Suprapubic skin (tissue), 4 donors: Measurements from ENCODE around the gene ZBTB20. TPM values are rescaled to one million over a fixed set of nuclear protein-coding genes. Genes with fewer than 3 reads are reported as not detected.

Experiments
- DNase-seq, 2 donors: peaks; one replicate each; pipeline ENCODE4 v3.0.0-alpha.2; 2019; ENCODE audit warnings: low spot score in 2 of 2
- H3K27ac ChIP-seq: fragments of 200-600 bp; sonication (generic); one replicate; pipeline ENCODE4 v1.5.1; 2019
- H3K27me3 ChIP-seq: fragments of 200-600 bp; sonication (generic); one replicate; pipeline ENCODE4 v1.5.1; 2019
- H3K36me3 ChIP-seq: fragments of 200-600 bp; sonication (generic); one replicate; pipeline ENCODE4 v1.5.1; 2019
- H3K4me1 ChIP-seq: fragments of 200-600 bp; sonication (generic); one replicate; pipeline ENCODE4 v1.5.1; 2019
- H3K4me3 ChIP-seq: fragments of 200-600 bp; sonication (generic); one replicate; pipeline ENCODE4 v1.5.1; 2019; ENCODE audit warnings: mild to moderate bottlenecking
- H3K9me3 ChIP-seq: fragments of 200-600 bp; sonication (generic); one replicate; pipeline ENCODE4 v1.5.1; 2019
- EP300 ChIP-seq: sonication (generic); formaldehyde crosslinking; IDR thresholded peaks from one replicate; pipeline ENCODE4 v1.6.1; 2017; ENCODE audit warnings: antibody characterized with exemption
- POLR2A ChIP-seq, 2 donors: fragments of 450-650 bp; IDR thresholded peaks; one replicate each; pipeline ENCODE4 v1.6.1; 2017; ENCODE audit warnings: antibody characterized with exemption in 2 of 2, mild to moderate bottlenecking in 2 of 2, moderate library complexity in 2 of 2
- POLR2AphosphoS5 ChIP-seq, 3 donors: sonication (generic); formaldehyde crosslinking; IDR thresholded peaks; one replicate each; pipeline ENCODE4 v1.6.1; 2017; ENCODE audit warnings: antibody characterized with exemption in 3 of 3
- WGBS: methylation state at CpG from one replicate; pipeline ENCODE4 v1.1.5; 2018; 5-methylcytosine and 5-hydroxymethylcytosine counted together
- total RNA-seq, 4 donors: library from RNA; depleted of rRNA; stranded (reverse); fragments of >200 nt; gene quantifications; one replicate each; pipeline ENCODE4 v1.1.0, GENCODE V29; 2016
- TF ChIP-seq, protein P1 (sequence below), 2 donors: fragments of 200-600 bp in 1 of 2; fragments of 450-650 bp in 1 of 2; sonication (generic) in 1 of 2; IDR thresholded peaks; one replicate each; pipeline ENCODE4 v1.5.1; 2016 to 2019; ENCODE audit warnings: antibody characterized with exemption in 2 of 2, mild to moderate bottlenecking in 1 of 2, moderate library complexity in 1 of 2

Gene ZBTB20
- total RNA-seq, 4 donors from 2014 or later: 23.6 to 77.2 (median 39.4) TPM

DNA sequence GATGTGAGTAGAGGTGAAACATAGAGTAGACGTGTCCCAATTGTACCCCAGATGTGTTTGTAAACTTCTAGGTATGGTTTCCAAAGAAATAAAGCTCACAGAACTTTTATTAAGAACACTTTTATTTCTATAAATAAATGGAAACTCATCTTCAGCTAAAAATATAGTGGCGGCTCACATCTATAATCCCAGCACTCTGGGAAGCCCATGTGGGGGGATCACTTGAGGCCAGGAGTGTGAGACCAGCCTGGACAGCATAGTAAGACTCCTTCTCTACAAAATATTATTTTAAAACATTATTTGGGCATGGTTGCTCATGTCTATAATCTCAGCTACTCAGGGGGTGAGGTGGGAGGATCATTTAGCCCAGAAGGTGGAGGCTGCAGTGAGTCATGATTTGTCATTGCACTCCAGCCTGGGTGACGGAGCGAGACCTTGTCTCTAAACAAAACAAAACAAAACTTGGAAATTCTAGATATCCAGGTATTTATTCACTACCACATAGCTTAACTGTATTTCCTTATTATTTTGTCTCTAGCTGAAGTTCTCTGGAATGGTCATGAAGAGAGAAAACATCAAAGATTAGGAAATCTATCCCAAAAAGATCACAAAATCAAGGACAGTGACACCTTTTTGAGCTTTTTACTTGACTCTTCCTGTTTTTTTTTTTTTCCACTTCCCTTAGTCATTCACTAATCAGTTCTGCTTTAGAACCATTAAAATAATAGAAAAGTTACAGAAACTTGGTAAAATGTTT lies 595.1 kb downstream of the ZBTB20 start:
- no peaks in the 10 kb centered on the region for H3K27me3 ChIP-seq
- no peak overlapping the region for H3K4me3 ChIP-seq
- no peaks in the 10 kb centered on the region for H3K9me3 ChIP-seq
- 95% methylated on average over 4 of the region's 4 CpGs for WGBS
- DNase-seq: no peak
- H3K4me1 ChIP-seq: peaks cover 3% of the 10 kb centered on the region
- H3K36me3 ChIP-seq: no peaks in the 10 kb centered on the region
- TF ChIP-seq, protein P1, sequence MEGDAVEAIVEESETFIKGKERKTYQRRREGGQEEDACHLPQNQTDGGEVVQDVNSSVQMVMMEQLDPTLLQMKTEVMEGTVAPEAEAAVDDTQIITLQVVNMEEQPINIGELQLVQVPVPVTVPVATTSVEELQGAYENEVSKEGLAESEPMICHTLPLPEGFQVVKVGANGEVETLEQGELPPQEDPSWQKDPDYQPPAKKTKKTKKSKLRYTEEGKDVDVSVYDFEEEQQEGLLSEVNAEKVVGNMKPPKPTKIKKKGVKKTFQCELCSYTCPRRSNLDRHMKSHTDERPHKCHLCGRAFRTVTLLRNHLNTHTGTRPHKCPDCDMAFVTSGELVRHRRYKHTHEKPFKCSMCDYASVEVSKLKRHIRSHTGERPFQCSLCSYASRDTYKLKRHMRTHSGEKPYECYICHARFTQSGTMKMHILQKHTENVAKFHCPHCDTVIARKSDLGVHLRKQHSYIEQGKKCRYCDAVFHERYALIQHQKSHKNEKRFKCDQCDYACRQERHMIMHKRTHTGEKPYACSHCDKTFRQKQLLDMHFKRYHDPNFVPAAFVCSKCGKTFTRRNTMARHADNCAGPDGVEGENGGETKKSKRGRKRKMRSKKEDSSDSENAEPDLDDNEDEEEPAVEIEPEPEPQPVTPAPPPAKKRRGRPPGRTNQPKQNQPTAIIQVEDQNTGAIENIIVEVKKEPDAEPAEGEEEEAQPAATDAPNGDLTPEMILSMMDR (IDR thresholded peaks at IDR 0.05): no peak
- TF ChIP-seq EP300 (no peak), POLR2A (IDR thresholded peaks at IDR 0.05) (no peak), POLR2AphosphoS5 (IDR thresholded peaks at IDR 0.05) (no peak)
- no peak overlapping the region for H3K27ac ChIP-seq

DNA sequence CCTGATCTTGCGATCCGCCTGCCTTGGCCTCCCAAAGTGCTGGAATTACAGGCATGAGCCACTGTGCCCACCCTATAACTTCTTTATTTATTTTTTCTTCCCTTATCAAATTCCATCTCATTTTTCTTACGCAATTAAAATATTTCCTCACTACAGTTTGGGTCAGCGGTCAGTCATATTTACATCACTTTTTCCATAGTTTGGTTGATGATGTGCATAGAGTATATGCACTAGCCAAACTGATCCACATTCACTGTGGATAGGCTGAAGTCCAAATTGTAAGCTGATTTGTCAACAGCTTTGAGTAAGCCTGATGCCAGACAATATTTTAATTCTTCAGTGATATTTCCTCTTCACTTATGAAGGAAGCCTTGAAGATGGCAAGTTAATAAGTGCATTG lies 596.9 kb downstream of the ZBTB20 start:
- Histone ChIP-seq H3K4me3 (no peak overlapping the region), H3K36me3 (no peaks in the 10 kb centered on the region), H3K27me3 (no peaks in the 10 kb centered on the region), H3K27ac (no peak overlapping the region), H3K4me1 (peaks cover 3% of the 10 kb centered on the region), H3K9me3 (no peaks in the 10 kb centered on the region)
- no peak for TF ChIP-seq EP300
- TF ChIP-seq, protein P1 (IDR thresholded peaks at IDR 0.05): no peak
- no peak for TF ChIP-seq POLR2A (IDR thresholded peaks at IDR 0.05)
- WGBS: 98% methylated on average over 4 of the region's 4 CpGs
- DNase-seq: no peak

DNA sequence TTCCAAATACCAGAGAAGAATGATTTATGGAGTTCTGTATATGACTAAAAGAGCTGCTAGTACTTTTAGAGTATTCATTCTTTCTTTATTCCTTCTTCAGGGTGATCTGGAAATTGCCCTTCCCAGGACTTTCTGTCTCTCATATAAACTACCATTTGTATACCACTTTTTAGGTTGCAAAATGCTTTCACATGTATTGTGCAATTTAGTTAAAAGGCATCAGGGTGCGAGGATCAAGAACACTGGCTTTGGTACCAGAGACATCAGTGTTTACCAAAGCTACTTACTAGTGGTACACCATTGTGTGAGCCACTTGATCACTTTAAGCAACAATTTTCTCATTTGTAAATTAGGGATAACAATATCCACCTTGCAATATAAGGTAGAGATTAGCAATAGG lies 601.9 kb downstream of the ZBTB20 start:
- DNase-seq: no peak
- no peaks in the 10 kb centered on the region for H3K27me3 ChIP-seq
- H3K27ac ChIP-seq: no peak overlapping the region
- H3K36me3 ChIP-seq: no peaks in the 10 kb centered on the region
- H3K4me3 ChIP-seq: no peak overlapping the region
- H3K9me3 ChIP-seq: no peaks in the 10 kb centered on the region
- no peak for TF ChIP-seq EP300
- no peak for TF ChIP-seq POLR2A (IDR thresholded peaks at IDR 0.05)
- no peak for TF ChIP-seq POLR2AphosphoS5 (IDR thresholded peaks at IDR 0.05)
- TF ChIP-seq, protein P1 (IDR thresholded peaks at IDR 0.05): no peak
- 100% methylated on average over 1 of the region's 1 CpG for WGBS
- H3K4me1 ChIP-seq: no peaks in the 10 kb centered on the region

DNA sequence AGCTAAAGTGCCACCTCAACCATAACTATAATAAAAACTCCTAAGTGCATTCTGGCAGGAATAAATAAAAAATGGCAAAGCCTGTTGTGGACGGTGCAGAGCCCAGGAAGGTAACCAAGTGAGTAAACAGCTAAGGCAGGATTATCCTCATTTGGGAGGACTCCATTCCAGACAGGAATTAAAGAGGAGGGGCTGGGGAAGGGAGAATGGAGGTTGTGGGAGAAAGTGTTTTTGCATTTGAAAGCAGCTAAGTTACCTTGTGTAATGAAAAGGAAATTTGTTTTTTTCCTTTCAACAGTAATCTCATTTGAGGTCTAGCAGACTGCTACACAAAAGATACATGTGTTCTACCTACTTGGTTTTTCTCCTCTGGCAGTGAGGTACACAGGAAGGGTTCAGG lies 604.7 kb downstream of the ZBTB20 start:
- no peaks in the 10 kb centered on the region for H3K9me3 ChIP-seq
- 75% methylated on average over 1 of the region's 1 CpG for WGBS
- DNase-seq: no peak

DNA sequence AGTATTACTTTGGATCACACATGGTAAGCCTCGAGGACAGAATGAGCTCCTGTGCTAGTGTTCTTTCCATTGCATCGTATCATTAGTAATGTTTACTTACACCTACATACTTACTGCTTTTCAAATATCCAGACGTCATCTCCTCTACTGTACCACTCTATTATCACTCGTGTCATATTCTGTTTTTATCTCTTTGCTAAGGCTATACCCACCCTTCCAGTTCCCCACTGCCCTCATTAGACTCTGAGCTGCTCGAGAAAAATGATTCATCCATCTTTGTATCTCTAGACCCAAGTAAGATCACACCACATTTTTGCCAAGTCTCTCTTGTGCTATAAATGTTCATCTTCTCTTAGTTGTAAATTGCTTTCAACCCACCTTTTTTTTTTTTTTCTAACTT lies 607.6 kb downstream of the ZBTB20 start:
- no peaks in the 10 kb centered on the region for H3K27me3 ChIP-seq
- no peaks in the 10 kb centered on the region for H3K9me3 ChIP-seq
- 88% methylated on average over 5 of the region's 5 CpGs for WGBS
- no peaks in the 10 kb centered on the region for H3K4me1 ChIP-seq
- no peak overlapping the region for H3K4me3 ChIP-seq
- no peaks in the 10 kb centered on the region for H3K36me3 ChIP-seq
- no peak overlapping the region for H3K27ac ChIP-seq
- TF ChIP-seq EP300: no peak
- no peak for TF ChIP-seq POLR2A (IDR thresholded peaks at IDR 0.05)
- no peak for TF ChIP-seq POLR2AphosphoS5 (IDR thresholded peaks at IDR 0.05)
- TF ChIP-seq, protein P1 (IDR thresholded peaks at IDR 0.05): no peak
- DNase-seq: no peak

More for the DNA sequence above, 604.7 kb downstream of the ZBTB20 start:
- no peaks in the 10 kb centered on the region for H3K36me3 ChIP-seq
- H3K27ac ChIP-seq: no peak overlapping the region
- H3K4me1 ChIP-seq: no peaks in the 10 kb centered on the region
- no peak for TF ChIP-seq POLR2A (IDR thresholded peaks at IDR 0.05)
- TF ChIP-seq POLR2AphosphoS5 (IDR thresholded peaks at IDR 0.05): no peak
- TF ChIP-seq, protein P1 (IDR thresholded peaks at IDR 0.05): no peak
- TF ChIP-seq EP300: no peak
- H3K27me3 ChIP-seq: no peaks in the 10 kb centered on the region
- no peak overlapping the region for H3K4me3 ChIP-seq
